B cell (primary cell): Measurements from ENCODE around the gene LRRC36. TPM values are rescaled to one million over a fixed set of nuclear protein-coding genes. Genes with fewer than 3 reads are reported as not detected.

ENCODE experiments used
- ATAC-seq: fragments of 200-7000 bp; cut with Tn5 transposase; one replicate; pipeline ENCODE4 v1.10.0; 2021; ENCODE audit warnings: low read depth, mild to moderate bottlenecking, moderate number of reproducible peaks, moderate library complexity
- CTCF ChIA-PET: fragments of 350-600 bp; sonication (Branson Sonifier 250); formaldehyde crosslinking; loops from one replicate; lab custom pipeline; 2021; ENCODE audit warnings: antibody characterized with exemption, inconsistent platforms; lab: Charles Lee
- POLR2A ChIA-PET: fragments of 350-600 bp; sonication (Branson Sonifier 250); formaldehyde crosslinking; loops from one replicate; lab custom pipeline; 2021; ENCODE audit warnings: antibody characterized with exemption; lab: Charles Lee
- DNase-seq: peaks from one replicate; pipeline ENCODE4 v3.0.0; 2013
- H2AFZ ChIP-seq: 2 replicates; pipeline ENCODE4 v1.6.1; 2012; ENCODE audit warnings: mild to moderate bottlenecking, low read depth, low read length; ENCODE audit not compliant: insufficient read depth, poor library complexity, severe bottlenecking
- H3K27ac ChIP-seq, 2 donors: 1 replicate in 1 of 2; 2 replicates in 1 of 2; pipeline ENCODE4 v1.5.1; 2012 to 2013; ENCODE audit warnings: low read length in 2 of 2, mild to moderate bottlenecking in 2 of 2, moderate library complexity in 1 of 2
- H3K27me3 ChIP-seq, 4 experiments: fragments of 200-600 bp in 1 of 4; sonication (generic) in 1 of 4; replicated peaks in 1 of 4; 1 replicate in 2 of 4; 2 replicates in 2 of 4; pipeline versions ENCODE4 v1.6.1 to v1.7.0; 2013 to 2016; ENCODE audit warnings: low read length in 3 of 4, mild to moderate bottlenecking in 2 of 4, mixed read lengths in 1 of 4, moderate library complexity in 1 of 4; ENCODE audit not compliant: insufficient read depth in 4 of 4, control insufficient read depth in 3 of 4; ENCODE audit errors: control extremely low read depth in 1 of 4
- H3K36me3 ChIP-seq, 2 experiments: replicated peaks in 1 of 2; 1 replicate in 1 of 2; 2 replicates in 1 of 2; pipeline versions ENCODE4 v1.6.1 to v1.7.1; 2013; ENCODE audit warnings: low read length in 1 of 2; ENCODE audit not compliant: insufficient read depth in 2 of 2, control insufficient read depth in 1 of 2; ENCODE audit errors: control extremely low read depth in 1 of 2, extremely low read depth in 1 of 2
- H3K4me1 ChIP-seq, 2 donors: fragments of 200-600 bp in 1 of 2; sonication (generic) in 1 of 2; 1 replicate in 1 of 2; 2 replicates in 1 of 2; pipeline versions ENCODE4 v1.5.1 to v1.6.1; 2013 to 2017; ENCODE audit warnings: low read length in 2 of 2; ENCODE audit not compliant: control insufficient read depth in 2 of 2, insufficient read depth in 2 of 2
- H3K4me2 ChIP-seq: replicated peaks from 2 replicates; pipeline ENCODE3; 2012; ENCODE audit warnings: mild to moderate bottlenecking, low read depth, low read length; ENCODE audit not compliant: poor library complexity, severe bottlenecking
- H3K4me3 ChIP-seq, 5 experiments: fragments of 200-600 bp in 1 of 5; sonication (generic) in 1 of 5; 1 replicate in 3 of 5; 2 replicates in 2 of 5; pipeline versions ENCODE4 v1.5.1 to v1.7.0; 2011 to 2016; ENCODE audit warnings: low read length in 4 of 5, mild to moderate bottlenecking in 4 of 5, low read depth in 2 of 5, control low read depth in 1 of 5, moderate library complexity in 1 of 5; ENCODE audit not compliant: insufficient read depth in 1 of 5; ENCODE audit errors: control extremely low read depth in 1 of 5, extremely low read depth in 1 of 5
- H3K79me2 ChIP-seq: fragments of 200-600 bp; sonication (generic); one replicate; pipeline ENCODE4 v1.6.0; 2016; ENCODE audit warnings: low read length; ENCODE audit not compliant: control insufficient read depth, insufficient read depth
- H3K9ac ChIP-seq: fragments of 200-600 bp; sonication (generic); 2 replicates; pipeline ENCODE4 v1.6.1; 2017; ENCODE audit warnings: mild to moderate bottlenecking, low read length, moderate library complexity
- H3K9me3 ChIP-seq, 3 donors: one replicate each; pipeline versions ENCODE4 v1.6.1 to v1.7.1; 2013; ENCODE audit warnings: low read length in 2 of 3; ENCODE audit not compliant: control insufficient read depth in 2 of 3, insufficient read depth in 1 of 3; ENCODE audit errors: control extremely low read depth in 1 of 3
- H4K20me1 ChIP-seq: 2 replicates; pipeline ENCODE4 v1.6.0; 2012; ENCODE audit warnings: mild to moderate bottlenecking, low read length; ENCODE audit not compliant: insufficient read depth, control insufficient read depth, poor library complexity, severe bottlenecking
- H3K27ac Mint-ChIP-seq: one replicate; pipeline ENCODE4 v1.8.0; 2021; ENCODE audit warnings: mixed read lengths
- H3K27me3 Mint-ChIP-seq: one replicate; pipeline ENCODE4 v1.8.0; 2021; ENCODE audit warnings: mixed read lengths
- H3K4me1 Mint-ChIP-seq: one replicate; pipeline ENCODE4 v1.8.0; 2021; ENCODE audit warnings: mixed read lengths
- H3K4me3 Mint-ChIP-seq: one replicate; pipeline ENCODE4 v1.8.0; 2021; ENCODE audit warnings: mixed read lengths
- H3K9me3 Mint-ChIP-seq: one replicate; pipeline ENCODE4 v1.8.0; 2022; ENCODE audit warnings: mixed read lengths; ENCODE audit not compliant: insufficient read depth
- EZH2 ChIP-seq: IDR thresholded peaks from 2 replicates; pipeline ENCODE4 v1.6.1; 2012; ENCODE audit warnings: borderline replicate concordance, low read depth, mild to moderate bottlenecking, moderate library complexity, low read length; ENCODE audit not compliant: insufficient read depth, poor library complexity, severe bottlenecking
- WGBS: methylation state at CpG from one replicate; pipeline ENCODE4 v1.1.5; 2013; ENCODE audit warnings: missing lambda C conversion rate; ENCODE audit not compliant: insufficient coverage; 5-methylcytosine and 5-hydroxymethylcytosine counted together
- intact Hi-C: fragments of 100-400 bp; cut with micrococcal nuclease; formaldehyde crosslinking; loops from one replicate; pipeline ENCODE4 v1.10.0; 2022
- polyA plus RNA-seq: library from polyadenylated mRNA; depleted of rRNA; stranded (reverse); fragments of >200 nt; gene quantifications from 2 replicates; pipeline ENCODE4 v1.2.3, GENCODE V29; 2012
- total RNA-seq, 2 donors: library from RNA; stranded (reverse); fragments of 120-200 nt in 1 of 2; gene quantifications; 1 replicate in 1 of 2; 2 replicates in 1 of 2; pipeline versions ENCODE4 v1.2.3 to v1.2.4, GENCODE V29; 2013 to 2022
- TF ChIP-seq, protein P1 (sequence below): fragments of 200-600 bp; IDR thresholded peaks from one replicate; pipeline ENCODE4 v1.8.0; 2022; ENCODE audit warnings: antibody characterized with exemption, mild to moderate bottlenecking

LRRC36 gene
- total and polyA plus RNA-seq, 2 donors (not counting 1 experiment from before 2014, with no cell fraction given), result 0.98 TPM; not detected in 1

DNA sequence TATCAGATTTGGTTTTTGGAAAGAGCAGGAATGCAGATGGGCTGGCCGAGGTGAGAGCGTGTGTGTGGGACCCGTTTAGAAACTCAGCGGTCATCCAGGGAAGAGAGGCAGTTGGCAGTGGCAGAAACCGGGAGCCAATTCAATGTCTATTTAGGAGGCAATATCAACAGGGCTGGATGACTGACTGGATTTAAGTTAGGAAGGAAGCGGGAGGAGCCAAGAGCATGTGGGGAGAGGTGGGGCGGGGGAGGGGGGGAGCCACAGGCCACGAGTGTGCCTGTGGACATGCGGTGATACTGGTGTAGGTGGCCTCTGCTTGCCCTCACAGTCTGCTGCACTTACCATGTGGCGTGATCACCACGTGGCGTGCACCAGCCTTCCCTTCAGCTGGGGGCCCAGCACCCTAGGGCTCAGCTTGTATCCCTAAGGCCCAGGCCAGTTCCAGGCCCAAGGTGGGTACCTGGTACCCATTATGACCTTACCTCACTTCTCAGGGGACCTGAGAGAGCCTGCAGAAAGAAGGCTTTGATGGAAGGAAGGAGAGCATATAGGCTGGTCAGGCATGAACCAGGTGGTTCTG lies 77.5 kb downstream of the LRRC36 start:
- no peaks in the 10 kb centered on the region for H3K79me2 ChIP-seq
- DNase-seq (no peak), ATAC-seq (no peak)
- peaks cover 2% of the 10 kb centered on the region for H3K4me1 Mint-ChIP-seq
- peaks cover 7% of the 10 kb centered on the region for H3K27me3 Mint-ChIP-seq
- peaks cover 0 to 9% (median 0%) of the 10 kb centered on the region in 4 experiments for H3K27me3 ChIP-seq
- no peak overlapping the region for H3K4me3 Mint-ChIP-seq
- WGBS, result 67% methylated on average over 11 of the region's 12 CpGs
- peaks cover 0 to 7% of the 10 kb centered on the region in 2 donors for H3K4me1 ChIP-seq
- no peak overlapping the region for H3K27ac Mint-ChIP-seq
- POLR2A ChIA-PET, result no interaction called here
- H3K9me3 ChIP-seq, result no peaks in the 10 kb centered on the region
- CTCF ChIA-PET, result no interaction called here
- no peaks in the 10 kb centered on the region for H3K9me3 Mint-ChIP-seq
- no peak overlapping the region for H3K4me3 ChIP-seq
- intact Hi-C loops, result no loop called here
- no peak for TF ChIP-seq EZH2
- TF ChIP-seq, protein P1, sequence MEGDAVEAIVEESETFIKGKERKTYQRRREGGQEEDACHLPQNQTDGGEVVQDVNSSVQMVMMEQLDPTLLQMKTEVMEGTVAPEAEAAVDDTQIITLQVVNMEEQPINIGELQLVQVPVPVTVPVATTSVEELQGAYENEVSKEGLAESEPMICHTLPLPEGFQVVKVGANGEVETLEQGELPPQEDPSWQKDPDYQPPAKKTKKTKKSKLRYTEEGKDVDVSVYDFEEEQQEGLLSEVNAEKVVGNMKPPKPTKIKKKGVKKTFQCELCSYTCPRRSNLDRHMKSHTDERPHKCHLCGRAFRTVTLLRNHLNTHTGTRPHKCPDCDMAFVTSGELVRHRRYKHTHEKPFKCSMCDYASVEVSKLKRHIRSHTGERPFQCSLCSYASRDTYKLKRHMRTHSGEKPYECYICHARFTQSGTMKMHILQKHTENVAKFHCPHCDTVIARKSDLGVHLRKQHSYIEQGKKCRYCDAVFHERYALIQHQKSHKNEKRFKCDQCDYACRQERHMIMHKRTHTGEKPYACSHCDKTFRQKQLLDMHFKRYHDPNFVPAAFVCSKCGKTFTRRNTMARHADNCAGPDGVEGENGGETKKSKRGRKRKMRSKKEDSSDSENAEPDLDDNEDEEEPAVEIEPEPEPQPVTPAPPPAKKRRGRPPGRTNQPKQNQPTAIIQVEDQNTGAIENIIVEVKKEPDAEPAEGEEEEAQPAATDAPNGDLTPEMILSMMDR, result no peak
- H3K36me3 ChIP-seq, result no peaks in the 10 kb centered on the region
- no peak overlapping the region for H3K9ac ChIP-seq
- H3K4me2 ChIP-seq, result no peak overlapping the region
- H3K27ac ChIP-seq, result no peak overlapping the region
- H2AFZ ChIP-seq, result no peak overlapping the region
- H4K20me1 ChIP-seq, result no peaks in the 10 kb centered on the region

DNA sequence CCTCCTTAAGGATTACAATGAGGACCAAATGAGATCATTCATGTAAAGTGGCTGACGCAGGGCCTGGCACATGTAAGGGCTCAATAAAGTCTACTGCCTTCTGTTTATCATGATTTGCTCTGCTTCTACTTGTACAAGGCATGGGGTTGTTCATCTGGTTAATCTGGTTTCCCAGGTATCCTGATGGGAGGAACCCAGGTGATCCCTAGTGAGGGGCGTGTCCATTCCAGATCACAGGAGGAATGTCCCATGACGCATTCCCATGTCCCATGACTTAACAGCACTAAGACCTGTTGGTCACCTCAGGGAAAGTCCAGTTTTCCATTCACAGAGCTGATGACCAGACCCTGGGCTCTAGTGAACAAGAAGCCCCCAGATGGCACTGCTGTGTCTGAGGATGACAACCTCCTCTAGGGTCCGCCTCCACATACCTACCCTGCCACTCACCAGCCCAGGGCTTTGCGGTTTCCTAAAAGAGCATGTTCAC lies 78.2 kb downstream of the LRRC36 start:
- Histone ChIP-seq H3K9me3 (no peaks in the 10 kb centered on the region), H3K27ac (no peak overlapping the region), H3K4me3 (no peak overlapping the region), H3K4me2 (no peak overlapping the region), H4K20me1 (no peaks in the 10 kb centered on the region), H3K36me3 (no peaks in the 10 kb centered on the region), H3K4me1 (no peaks in the 10 kb centered on the region), H3K79me2 (no peaks in the 10 kb centered on the region), H2AFZ (no peak overlapping the region), H3K27me3 (peaks cover 0 to 3% (median 0%) of the 10 kb centered on the region in 4 experiments), H3K9ac (no peak overlapping the region)
- Mint-ChIP-seq H3K27me3 (peaks cover 7% of the 10 kb centered on the region), H3K9me3 (no peaks in the 10 kb centered on the region), H3K4me1 (no peaks in the 10 kb centered on the region), H3K27ac (no peak overlapping the region), H3K4me3 (no peak overlapping the region)
- TF ChIP-seq EZH2, result no peak
- TF ChIP-seq, protein P1, result no peak
- 97% methylated on average over 3 of the region's 5 CpGs for WGBS
- ChIA-PET POLR2A (no interaction called here), CTCF (no interaction called here)
- DNase-seq (no peak), ATAC-seq (no peak)
- intact Hi-C loops, result no loop called here
